NB4 (cell line): ENCODE results near the gene OR10H1.

Experiments
- CTCF ChIP-seq: IDR thresholded peaks from one replicate; pipeline ENCODE4 v1.5.1; 2012; ENCODE audit warnings: low read depth, low read length
- MAX ChIP-seq: IDR thresholded peaks from 2 replicates; pipeline ENCODE4 v1.6.1; 2011; ENCODE audit warnings: low read depth, low read length
- MYC ChIP-seq: IDR thresholded peaks from 2 replicates; pipeline ENCODE4 v1.6.1; 2011; ENCODE audit warnings: low read depth, low read length
- POLR2A ChIP-seq: IDR thresholded peaks from 2 replicates; pipeline ENCODE4 v1.6.1; 2011; ENCODE audit warnings: mild to moderate bottlenecking; ENCODE audit not compliant: insufficient read length; ENCODE audit errors: extremely low read depth

GRCh38 chr19:15780610-15781418 lies 34.6 kb downstream of the OR10H1 start:
- TF ChIP-seq CTCF, result no peak
- no peak for TF ChIP-seq MAX
- TF ChIP-seq POLR2A, result no peak
- TF ChIP-seq MYC, result no peak
